ENCODE results near the gene KRT6A.

- TF ChIP-seq, protein P1, sequence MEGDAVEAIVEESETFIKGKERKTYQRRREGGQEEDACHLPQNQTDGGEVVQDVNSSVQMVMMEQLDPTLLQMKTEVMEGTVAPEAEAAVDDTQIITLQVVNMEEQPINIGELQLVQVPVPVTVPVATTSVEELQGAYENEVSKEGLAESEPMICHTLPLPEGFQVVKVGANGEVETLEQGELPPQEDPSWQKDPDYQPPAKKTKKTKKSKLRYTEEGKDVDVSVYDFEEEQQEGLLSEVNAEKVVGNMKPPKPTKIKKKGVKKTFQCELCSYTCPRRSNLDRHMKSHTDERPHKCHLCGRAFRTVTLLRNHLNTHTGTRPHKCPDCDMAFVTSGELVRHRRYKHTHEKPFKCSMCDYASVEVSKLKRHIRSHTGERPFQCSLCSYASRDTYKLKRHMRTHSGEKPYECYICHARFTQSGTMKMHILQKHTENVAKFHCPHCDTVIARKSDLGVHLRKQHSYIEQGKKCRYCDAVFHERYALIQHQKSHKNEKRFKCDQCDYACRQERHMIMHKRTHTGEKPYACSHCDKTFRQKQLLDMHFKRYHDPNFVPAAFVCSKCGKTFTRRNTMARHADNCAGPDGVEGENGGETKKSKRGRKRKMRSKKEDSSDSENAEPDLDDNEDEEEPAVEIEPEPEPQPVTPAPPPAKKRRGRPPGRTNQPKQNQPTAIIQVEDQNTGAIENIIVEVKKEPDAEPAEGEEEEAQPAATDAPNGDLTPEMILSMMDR (IDR thresholded peaks at IDR 0.05): no peak
- TF ChIP-seq POLR2AphosphoS5 (IDR thresholded peaks at IDR 0.05): no peak
These were observed 31.4 kb downstream of the KRT6A start for GRCh38 chr12:52461693-52462092.

Data from prostate gland (tissue), 2 donors.